CD14-positive monocyte (primary cell): ENCODE data around the gene RALA. TPM values are rescaled to one million over a fixed set of nuclear protein-coding genes. Genes with fewer than 3 reads are reported as not detected.
A peak's percentile ranks its signal among the peaks of the same experiment; 100 is the strongest.

Experiments used
- DNase-seq, 3 donors: peaks; one replicate each; pipeline ENCODE4 v3.0.0-alpha.2; 2011 to 2022
- H2AFZ ChIP-seq: 2 replicates; pipeline ENCODE4 v1.6.0; 2012; ENCODE audit warnings: mild to moderate bottlenecking, low read depth, low read length, inconsistent platforms; ENCODE audit not compliant: insufficient read depth, poor library complexity, severe bottlenecking
- H3K27ac ChIP-seq, 2 donors: 1 replicate in 1 of 2; 2 replicates in 1 of 2; pipeline ENCODE4 v1.5.1; 2012 to 2013; ENCODE audit warnings: low read length in 2 of 2, control low read depth in 1 of 2, inconsistent platforms in 1 of 2, low read depth in 1 of 2, mild to moderate bottlenecking in 1 of 2
- H3K27me3 ChIP-seq, 2 donors: one replicate each; pipeline versions ENCODE4 v1.6.0 to v1.6.1; 2011 to 2013; ENCODE audit warnings: low read length in 2 of 2; ENCODE audit not compliant: control insufficient read depth in 2 of 2, insufficient read depth in 2 of 2
- H3K36me3 ChIP-seq, 2 donors: replicated peaks in 1 of 2; 1 replicate in 1 of 2; 2 replicates in 1 of 2; pipeline versions ENCODE4 v1.5.1 to v1.6.1; 2012 to 2013; ENCODE audit warnings: low read length in 2 of 2, control low read depth in 1 of 2, inconsistent platforms in 1 of 2, mild to moderate bottlenecking in 1 of 2; ENCODE audit not compliant: insufficient read depth in 2 of 2, control insufficient read depth in 1 of 2
- H3K4me1 ChIP-seq, 2 donors: 1 replicate in 1 of 2; 2 replicates in 1 of 2; pipeline versions ENCODE4 v1.5.1 to v1.6.1; 2012 to 2013; ENCODE audit warnings: low read length in 2 of 2, control low read depth in 1 of 2, inconsistent platforms in 1 of 2, mild to moderate bottlenecking in 1 of 2, moderate library complexity in 1 of 2; ENCODE audit not compliant: insufficient read depth in 2 of 2, control insufficient read depth in 1 of 2
- H3K4me2 ChIP-seq: replicated peaks from 2 replicates; pipeline ENCODE3; 2012; ENCODE audit warnings: low read length, moderate library complexity, mild to moderate bottlenecking; ENCODE audit not compliant: poor library complexity, severe bottlenecking; ENCODE audit errors: extremely low read depth
- H3K4me3 ChIP-seq, 3 experiments: fragments of 200-600 bp in 1 of 3; sonication (generic) in 1 of 3; replicated peaks in 1 of 3; 1 replicate in 2 of 3; 2 replicates in 1 of 3; pipeline ENCODE4 v1.5.1; 2011 to 2013; ENCODE audit warnings: low read length in 3 of 3, mild to moderate bottlenecking in 3 of 3, control low read depth in 2 of 3, low read depth in 2 of 3, inconsistent platforms in 1 of 3, moderate library complexity in 1 of 3
- H3K79me2 ChIP-seq: 2 replicates; pipeline ENCODE4 v1.6.0; 2012; ENCODE audit warnings: mild to moderate bottlenecking, control low read depth, inconsistent platforms, low read length, moderate library complexity; ENCODE audit not compliant: insufficient read depth
- H3K9ac ChIP-seq: 2 replicates; pipeline ENCODE4 v1.6.0; 2017; ENCODE audit warnings: low read length, mild to moderate bottlenecking; ENCODE audit not compliant: insufficient read depth, poor library complexity, severe bottlenecking
- H3K9me3 ChIP-seq, 2 donors: replicated peaks in 1 of 2; 1 replicate in 1 of 2; 2 replicates in 1 of 2; pipeline versions ENCODE4 v1.5.1 to v1.6.1; 2012 to 2013; ENCODE audit warnings: low read length in 2 of 2, control low read depth in 1 of 2; ENCODE audit not compliant: control insufficient read depth in 1 of 2, insufficient read depth in 1 of 2
- H4K20me1 ChIP-seq: 2 replicates; pipeline ENCODE4 v1.6.0; 2012; ENCODE audit warnings: mild to moderate bottlenecking, low read length, control low read depth, moderate library complexity; ENCODE audit not compliant: insufficient read depth
- H3K27ac Mint-ChIP-seq, 7 donors: one replicate each; pipeline ENCODE4 v1.8.0; 2020; ENCODE audit warnings: mild to moderate bottlenecking in 7 of 7, mixed read lengths in 7 of 7, moderate library complexity in 6 of 7, inconsistent platforms in 2 of 7
- H3K27me3 Mint-ChIP-seq, 3 donors: one replicate each; pipeline ENCODE4 v1.8.0; 2021 to 2022; ENCODE audit warnings: low read depth in 3 of 3, mild to moderate bottlenecking in 3 of 3, mixed read lengths in 3 of 3, moderate library complexity in 3 of 3, inconsistent platforms in 1 of 3
- H3K36me3 Mint-ChIP-seq, 2 donors: one replicate each; pipeline ENCODE4 v1.8.0; 2020; ENCODE audit warnings: mixed read lengths in 2 of 2, inconsistent platforms in 1 of 2, mild to moderate bottlenecking in 1 of 2
- H3K4me1 Mint-ChIP-seq: one replicate; pipeline ENCODE4 v1.8.0; 2020; ENCODE audit warnings: mild to moderate bottlenecking, mixed read lengths
- H3K4me3 Mint-ChIP-seq, 2 donors: one replicate each; pipeline ENCODE4 v1.8.0; 2020; ENCODE audit warnings: mild to moderate bottlenecking in 2 of 2, mixed read lengths in 2 of 2, moderate library complexity in 1 of 2
- H3K9me3 Mint-ChIP-seq, 7 donors: one replicate each; pipeline ENCODE4 v1.8.0; 2020 to 2022; ENCODE audit warnings: mixed read lengths in 7 of 7, mild to moderate bottlenecking in 6 of 7, moderate library complexity in 6 of 7, inconsistent platforms in 2 of 7
- WGBS: methylation state at CpG from one replicate; pipeline ENCODE4 v1.1.5; 2013; ENCODE audit warnings: missing lambda C conversion rate; ENCODE audit not compliant: insufficient coverage; 5-methylcytosine and 5-hydroxymethylcytosine counted together
- intact Hi-C, 2 donors: fragments of 100-400 bp; cut with micrococcal nuclease; formaldehyde crosslinking; loops; one replicate each; pipeline versions ENCODE4 v1.15.0 to v1.15.1; 2023
- polyA plus RNA-seq, 3 donors: library from polyadenylated mRNA; depleted of rRNA in 1 of 3; unstranded in 2 of 3; stranded (reverse) in 1 of 3; fragments of 300-500 nt in 2 of 3; fragments of >200 nt in 1 of 3; fragmentation: Illumina TruSeq in 2 of 3; gene quantifications; 1 replicate in 2 of 3; 2 replicates in 1 of 3; pipeline ENCODE4 v1.2.3, GENCODE V29; 2012 to 2021
- TF ChIP-seq, protein P1 (sequence below): fragments of 200-600 bp; IDR thresholded peaks from one replicate; pipeline ENCODE4 v1.8.0; 2022; ENCODE audit warnings: antibody characterized with exemption, mild to moderate bottlenecking

Gene RALA
- polyA plus RNA-seq, 3 donors = 5.9 to 32.0 (median 30.8) TPM

GRCh38 chr7:39603924-39604323 lies 19.4 kb upstream of the RALA start:
- Mint-ChIP-seq H3K4me3 (no peak overlapping the region), H3K9me3 (peaks cover 0 to 3% (median 0%) of the 10 kb centered on the region in 7 donors), H3K27me3 (peaks cover 2 to 7% (median 4%) of the 10 kb centered on the region in 3 donors), H3K27ac (peak overlapping the region in 1 of 7 donors; percentile 12), H3K36me3 (no peaks in the 10 kb centered on the region), H3K4me1 (peaks cover 1% of the 10 kb centered on the region)
- Histone ChIP-seq H3K4me2 (no peak overlapping the region), H3K36me3 (no peaks in the 10 kb centered on the region), H2AFZ (no peak overlapping the region), H4K20me1 (no peaks in the 10 kb centered on the region), H3K9ac (no peak overlapping the region), H3K27me3 (peaks cover 0 to 6% of the 10 kb centered on the region in 2 donors), H3K9me3 (no peaks in the 10 kb centered on the region), H3K79me2 (no peaks in the 10 kb centered on the region), H3K4me3 (no peak overlapping the region), H3K27ac (no peak overlapping the region), H3K4me1 (peaks cover 1% of the 10 kb centered on the region in 2 donors)
- intact Hi-C loops = no loop called here
- DNase-seq = no peak
- TF ChIP-seq, protein P1, sequence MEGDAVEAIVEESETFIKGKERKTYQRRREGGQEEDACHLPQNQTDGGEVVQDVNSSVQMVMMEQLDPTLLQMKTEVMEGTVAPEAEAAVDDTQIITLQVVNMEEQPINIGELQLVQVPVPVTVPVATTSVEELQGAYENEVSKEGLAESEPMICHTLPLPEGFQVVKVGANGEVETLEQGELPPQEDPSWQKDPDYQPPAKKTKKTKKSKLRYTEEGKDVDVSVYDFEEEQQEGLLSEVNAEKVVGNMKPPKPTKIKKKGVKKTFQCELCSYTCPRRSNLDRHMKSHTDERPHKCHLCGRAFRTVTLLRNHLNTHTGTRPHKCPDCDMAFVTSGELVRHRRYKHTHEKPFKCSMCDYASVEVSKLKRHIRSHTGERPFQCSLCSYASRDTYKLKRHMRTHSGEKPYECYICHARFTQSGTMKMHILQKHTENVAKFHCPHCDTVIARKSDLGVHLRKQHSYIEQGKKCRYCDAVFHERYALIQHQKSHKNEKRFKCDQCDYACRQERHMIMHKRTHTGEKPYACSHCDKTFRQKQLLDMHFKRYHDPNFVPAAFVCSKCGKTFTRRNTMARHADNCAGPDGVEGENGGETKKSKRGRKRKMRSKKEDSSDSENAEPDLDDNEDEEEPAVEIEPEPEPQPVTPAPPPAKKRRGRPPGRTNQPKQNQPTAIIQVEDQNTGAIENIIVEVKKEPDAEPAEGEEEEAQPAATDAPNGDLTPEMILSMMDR = no peak

GRCh38 chr7:39605087-39605486 lies 18.3 kb upstream of the RALA start:
- Mint-ChIP-seq H3K9me3 (peaks cover 0 to 3% (median 0%) of the 10 kb centered on the region in 7 donors), H3K4me3 (no peak overlapping the region), H3K27ac (no peak overlapping the region), H3K36me3 (peaks cover 2 to 3% of the 10 kb centered on the region in 2 donors), H3K4me1 (peaks cover 11% of the 10 kb centered on the region), H3K27me3 (peaks cover 4 to 16% (median 14%) of the 10 kb centered on the region in 3 donors)
- Histone ChIP-seq H2AFZ (no peak overlapping the region), H3K79me2 (no peaks in the 10 kb centered on the region), H3K27me3 (peaks cover 0 to 11% of the 10 kb centered on the region in 2 donors), H3K9ac (no peak overlapping the region), H3K4me2 (no peak overlapping the region), H3K36me3 (no peaks in the 10 kb centered on the region), H3K27ac (no peak overlapping the region), H3K9me3 (no peaks in the 10 kb centered on the region), H4K20me1 (no peaks in the 10 kb centered on the region), H3K4me3 (no peak overlapping the region), H3K4me1 (peaks cover 8 to 13% of the 10 kb centered on the region in 2 donors)
- intact Hi-C loops = no loop called here
- no peak for DNase-seq
- TF ChIP-seq, protein P1 = no peak
- no CpG with 5 or more reads among the region's 1 CpG for WGBS
